ENCODE data around the gene AEBP2.
"Not testable (repeated sequence)": the region's sequence is repeated elsewhere in the genome, so short reads cannot be mapped to it uniquely, and the experiment has no call there.

The AEBP2 gene

DNA sequence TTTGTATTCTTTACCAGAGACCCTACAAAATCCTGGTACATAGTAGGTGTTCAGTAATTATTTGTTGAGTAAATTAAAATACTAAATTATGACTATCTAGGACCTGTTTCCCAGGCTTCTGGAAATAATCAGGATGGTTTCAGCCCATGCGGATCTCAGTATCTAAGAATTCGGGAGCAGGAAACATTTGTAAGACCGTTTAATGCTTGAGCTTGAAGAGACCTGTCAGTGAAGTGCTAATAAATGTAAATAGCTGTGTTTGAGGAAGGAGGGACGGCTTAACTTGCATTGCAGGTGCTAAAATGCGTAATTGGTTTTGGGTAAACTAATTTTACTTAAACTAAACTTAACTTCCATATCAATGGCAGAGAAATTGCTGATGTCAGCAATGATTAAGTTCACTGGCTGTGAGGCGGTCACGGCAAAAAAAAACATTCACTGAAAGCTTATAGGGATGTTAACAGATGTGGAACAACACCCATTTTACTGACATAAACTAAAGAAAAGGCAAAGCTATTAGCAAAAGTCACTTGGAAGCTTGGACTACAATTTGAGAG is 28.6 kb upstream of the AEBP2 start:
- H3K27ac Mint-ChIP-seq, result no peak overlapping the region
- H3K4me1 Mint-ChIP-seq (ENCODE audit: low read depth), result no peaks in the 10 kb centered on the region
- no peaks in the 10 kb centered on the region for H3K9me3 Mint-ChIP-seq
- no peaks in the 10 kb centered on the region for H3K36me3 Mint-ChIP-seq (ENCODE audit: low read depth)
- intact Hi-C loops (cut with micrococcal nuclease), result no loop called here
- H3K4me3 Mint-ChIP-seq, result no peak overlapping the region
- no peaks in the 10 kb centered on the region for H3K27me3 Mint-ChIP-seq

DNA sequence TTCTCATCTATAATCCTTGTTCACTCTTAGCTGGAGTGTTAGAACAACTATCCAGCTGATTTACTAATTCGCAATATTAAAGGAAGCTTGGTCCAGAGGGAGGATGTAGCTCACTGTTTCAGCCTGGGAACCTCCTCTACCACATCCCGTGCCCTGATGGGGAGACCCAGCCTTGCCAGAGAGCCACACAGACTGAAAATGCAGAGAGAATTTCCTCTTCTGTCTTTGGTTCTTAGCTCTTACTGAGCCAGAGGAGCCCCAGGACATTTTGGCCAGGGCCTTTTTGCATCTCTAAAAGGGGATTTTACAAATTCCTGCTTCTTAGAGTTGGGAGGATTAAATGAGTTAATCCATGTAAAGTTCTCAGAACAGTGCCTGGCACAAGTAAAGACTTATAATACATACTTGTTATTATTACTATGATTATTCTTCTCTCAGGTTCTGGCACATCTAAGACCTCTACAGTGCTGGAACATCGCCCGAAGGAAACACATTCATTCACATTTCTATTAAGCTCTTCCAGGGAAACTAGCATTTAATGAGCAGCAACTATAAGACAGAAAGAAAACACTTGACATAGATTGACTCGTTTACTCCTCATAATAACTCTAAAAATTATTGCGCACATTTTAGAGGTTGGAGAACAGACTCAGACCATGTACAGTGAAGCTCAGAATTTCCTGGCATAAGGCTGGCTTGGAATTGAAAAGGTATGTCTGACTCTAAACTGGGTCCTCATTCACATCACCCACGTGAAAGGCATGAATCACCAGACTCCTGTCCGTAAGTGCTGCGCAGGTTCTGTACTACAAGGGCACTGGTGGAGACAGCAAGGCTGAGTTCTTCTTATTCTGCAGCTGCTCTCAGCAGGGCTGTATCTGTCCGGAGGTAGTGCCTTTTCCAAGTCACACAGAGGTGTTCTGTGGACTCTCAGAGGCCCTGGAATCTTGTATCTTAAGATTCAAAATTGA is 27.8 kb upstream of the AEBP2 start:
- H3K4me1 Mint-ChIP-seq (ENCODE audit: low read depth), result no peaks in the 10 kb centered on the region
- H3K27me3 Mint-ChIP-seq, result no peaks in the 10 kb centered on the region
- intact Hi-C loops (cut with micrococcal nuclease), result no loop called here
- no peaks in the 10 kb centered on the region for H3K36me3 Mint-ChIP-seq (ENCODE audit: low read depth)
- no peak overlapping the region for H3K27ac Mint-ChIP-seq
- H3K4me3 Mint-ChIP-seq, result no peak overlapping the region
- no peaks in the 10 kb centered on the region for H3K9me3 Mint-ChIP-seq

GRCh38 chr12:19412844-19413243 is 26.4 kb upstream of the AEBP2 start:
- no peaks in the 10 kb centered on the region for H3K27me3 Mint-ChIP-seq
- H3K36me3 Mint-ChIP-seq (ENCODE audit: low read depth), result no peaks in the 10 kb centered on the region
- no peaks in the 10 kb centered on the region for H3K9me3 Mint-ChIP-seq
- H3K4me1 Mint-ChIP-seq (ENCODE audit: low read depth), result no peaks in the 10 kb centered on the region
- H3K27ac Mint-ChIP-seq, result no peak overlapping the region
- no peak overlapping the region for H3K4me3 Mint-ChIP-seq
- intact Hi-C loops (cut with micrococcal nuclease), result no loop called here

GRCh38 chr12:19413582-19413981 is 25.7 kb upstream of the AEBP2 start:
- H3K9me3 Mint-ChIP-seq; H3K36me3 Mint-ChIP-seq (ENCODE audit: low read depth); intact Hi-C loops (cut with micrococcal nuclease); H3K4me1 Mint-ChIP-seq (ENCODE audit: low read depth); H3K27ac Mint-ChIP-seq; H3K27me3 Mint-ChIP-seq; H3K4me3 Mint-ChIP-seq: not testable (repeated sequence)

- Mint-ChIP-seq H3K36me3 (ENCODE audit: low read depth) (no peaks in the 10 kb centered on the region), H3K4me1 (ENCODE audit: low read depth) (no peaks in the 10 kb centered on the region), H3K27ac (no peak overlapping the region), H3K27me3 (no peaks in the 10 kb centered on the region), H3K9me3 (no peaks in the 10 kb centered on the region), H3K4me3 (no peak overlapping the region)
- intact Hi-C loops (cut with micrococcal nuclease), result no loop called here
Measured at GRCh38 chr12:19415563-19415962, 23.7 kb upstream of the AEBP2 start.

- Mint-ChIP-seq H3K4me1 (ENCODE audit: low read depth) (no peaks in the 10 kb centered on the region), H3K27ac (no peak overlapping the region), H3K4me3 (no peak overlapping the region), H3K9me3 (no peaks in the 10 kb centered on the region), H3K27me3 (no peaks in the 10 kb centered on the region), H3K36me3 (ENCODE audit: low read depth) (no peaks in the 10 kb centered on the region)
- intact Hi-C loops (cut with micrococcal nuclease), result no loop called here
Measured at GRCh38 chr12:19419086-19419485, 20.2 kb upstream of the AEBP2 start.

- intact Hi-C loops (cut with micrococcal nuclease), result no loop called here
- no peak overlapping the region for H3K27ac Mint-ChIP-seq
- H3K27me3 Mint-ChIP-seq, result no peaks in the 10 kb centered on the region
- H3K4me1 Mint-ChIP-seq (ENCODE audit: low read depth), result no peaks in the 10 kb centered on the region
- no peak overlapping the region for H3K4me3 Mint-ChIP-seq
- no peaks in the 10 kb centered on the region for H3K9me3 Mint-ChIP-seq
- H3K36me3 Mint-ChIP-seq (ENCODE audit: low read depth), result no peaks in the 10 kb centered on the region
Measured at GRCh38 chr12:19421503-19422282, 17.6 kb upstream of the AEBP2 start.

GRCh38 chr12:19423166-19423930 is 15.9 kb upstream of the AEBP2 start:
- intact Hi-C loops (cut with micrococcal nuclease), result no loop called here
- no peak overlapping the region for H3K27ac Mint-ChIP-seq

DNA sequence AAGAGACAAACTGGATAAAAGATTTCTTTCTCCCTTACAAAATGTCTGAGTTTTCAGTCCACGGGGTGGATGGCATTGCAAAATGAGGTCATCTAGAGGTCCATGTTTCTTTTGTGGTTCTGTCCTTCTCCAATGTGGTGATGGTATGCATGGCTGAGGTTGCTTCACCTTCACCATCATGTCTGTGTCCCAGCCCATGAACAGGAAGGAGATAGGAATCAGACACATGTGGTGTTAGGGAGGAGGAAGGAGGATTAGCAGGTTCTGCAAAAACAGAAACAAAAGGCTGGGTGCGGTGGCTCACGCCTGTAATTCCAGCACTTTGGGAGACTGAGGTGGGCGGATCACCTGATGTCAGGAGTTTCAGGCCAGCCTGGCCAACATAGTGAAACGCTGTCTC is 11.0 kb upstream of the AEBP2 start:
- no peaks in the 10 kb centered on the region for H3K9me3 Mint-ChIP-seq
- H3K27me3 Mint-ChIP-seq, result no peaks in the 10 kb centered on the region
- H3K36me3 Mint-ChIP-seq (ENCODE audit: low read depth), result no peaks in the 10 kb centered on the region
- no peak overlapping the region for H3K4me3 Mint-ChIP-seq
- H3K4me1 Mint-ChIP-seq (ENCODE audit: low read depth), result peaks cover 11% of the 10 kb centered on the region
- intact Hi-C loops (cut with micrococcal nuclease), result no loop called here
- no peak overlapping the region for H3K27ac Mint-ChIP-seq

More at GRCh38 chr12:19423166-19423930, 15.9 kb upstream of the AEBP2 start:
- Mint-ChIP-seq H3K4me1 (ENCODE audit: low read depth) (peaks cover 4% of the 10 kb centered on the region), H3K36me3 (ENCODE audit: low read depth) (no peaks in the 10 kb centered on the region), H3K4me3 (no peak overlapping the region), H3K9me3 (no peaks in the 10 kb centered on the region), H3K27me3 (no peaks in the 10 kb centered on the region)

- H3K4me1 Mint-ChIP-seq (ENCODE audit: low read depth), result peaks cover 11% of the 10 kb centered on the region
- intact Hi-C loops (cut with micrococcal nuclease); H3K27ac Mint-ChIP-seq; H3K9me3 Mint-ChIP-seq; H3K4me3 Mint-ChIP-seq; H3K36me3 Mint-ChIP-seq (ENCODE audit: low read depth); H3K27me3 Mint-ChIP-seq: not testable (repeated sequence)
Measured at GRCh38 chr12:19429491-19429890, 9.8 kb upstream of the AEBP2 start.

DNA sequence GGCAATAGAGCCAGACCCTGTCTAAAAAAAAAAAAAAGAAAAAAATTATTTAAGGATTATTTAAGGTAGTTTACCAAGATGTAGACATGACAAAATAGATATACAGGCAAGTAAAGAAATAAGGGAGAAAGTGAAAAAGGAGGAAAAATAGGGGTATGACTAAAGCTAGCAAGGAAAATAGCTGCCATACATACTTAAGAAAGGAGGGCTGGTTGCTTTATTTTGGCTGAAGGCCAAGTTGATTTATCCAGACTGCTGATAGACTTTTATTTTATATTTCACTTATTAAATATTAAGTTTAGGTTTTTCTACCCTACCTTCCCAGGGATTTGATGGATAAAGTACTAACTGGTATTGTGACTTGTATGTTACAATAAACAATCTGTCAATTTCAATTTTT is 8.3 kb upstream of the AEBP2 start:
- no peaks in the 10 kb centered on the region for H3K27me3 Mint-ChIP-seq
- no peaks in the 10 kb centered on the region for H3K9me3 Mint-ChIP-seq
- peaks cover 11% of the 10 kb centered on the region for H3K4me1 Mint-ChIP-seq (ENCODE audit: low read depth)
- no peaks in the 10 kb centered on the region for H3K36me3 Mint-ChIP-seq (ENCODE audit: low read depth)
- no peak overlapping the region for H3K4me3 Mint-ChIP-seq
- intact Hi-C loops (cut with micrococcal nuclease), result no loop called here
- no peak overlapping the region for H3K27ac Mint-ChIP-seq

DNA sequence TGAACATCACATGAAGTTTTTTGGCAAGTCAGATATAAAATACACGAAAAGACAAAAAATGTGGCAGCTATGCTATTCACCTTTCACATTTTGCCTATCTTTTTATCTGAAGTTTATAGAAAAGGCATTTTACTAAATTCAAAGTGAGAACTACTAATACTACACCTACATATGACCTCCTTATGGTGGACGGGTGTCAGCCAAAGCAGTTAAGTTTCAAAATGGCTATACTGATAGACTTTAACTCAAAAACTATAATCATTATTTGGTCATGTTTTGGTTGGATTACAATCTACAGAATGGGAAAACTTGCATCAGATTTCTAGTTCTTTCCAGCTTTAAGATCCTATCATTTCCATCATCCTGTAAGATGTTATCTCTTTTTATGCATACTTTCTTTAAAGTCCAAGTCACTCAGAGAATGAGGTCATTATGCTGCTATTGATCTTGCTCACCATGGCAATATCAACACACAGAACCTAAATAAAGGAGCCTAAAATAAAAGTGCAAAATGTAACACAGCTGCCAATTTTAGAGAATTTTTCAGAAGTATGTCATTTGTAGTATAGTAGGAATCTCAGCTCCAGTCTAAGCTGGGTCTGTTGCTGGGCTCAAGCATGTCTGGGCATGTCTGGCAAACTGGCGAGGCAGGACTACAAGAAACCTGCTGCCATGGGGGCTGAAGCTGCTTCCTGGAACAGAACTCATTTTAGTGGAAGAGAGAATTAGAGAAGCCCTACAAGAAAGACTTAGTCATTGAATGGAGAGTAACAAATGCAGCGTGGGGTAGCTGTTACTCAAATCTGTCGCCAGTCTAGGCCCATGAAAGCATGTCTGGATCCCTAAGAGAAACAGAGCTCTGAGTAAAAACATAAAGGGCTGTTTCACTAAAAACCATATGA is 7.6 kb upstream of the AEBP2 start:
- no peaks in the 10 kb centered on the region for H3K36me3 Mint-ChIP-seq (ENCODE audit: low read depth)
- H3K4me1 Mint-ChIP-seq (ENCODE audit: low read depth), result peaks cover 11% of the 10 kb centered on the region
- intact Hi-C loops (cut with micrococcal nuclease), result no loop called here
- no peak overlapping the region for H3K27ac Mint-ChIP-seq
- H3K27me3 Mint-ChIP-seq, result peaks cover 1% of the 10 kb centered on the region
- no peaks in the 10 kb centered on the region for H3K9me3 Mint-ChIP-seq
- no peak overlapping the region for H3K4me3 Mint-ChIP-seq
